Metanephros (tissue), 2 donors: ENCODE data around the gene CFAP57. TPM values are rescaled to one million over a fixed set of nuclear protein-coding genes. Genes with fewer than 3 reads are reported as not detected.

Source experiments
- small RNA-seq: library from RNA; depleted of rRNA; stranded (forward); fragments of <200 nt; gene quantifications from one replicate; pipeline ENCODE3, GENCODE V24; 2014; ENCODE audit warnings: low replicate concordance
- total RNA-seq: library from RNA; depleted of rRNA; stranded (reverse); fragments of >200 nt; gene quantifications from one replicate; pipeline ENCODE4 v1.2.3, GENCODE V29; 2014

Gene CFAP57
- total RNA-seq = 0.70 TPM

DNA sequence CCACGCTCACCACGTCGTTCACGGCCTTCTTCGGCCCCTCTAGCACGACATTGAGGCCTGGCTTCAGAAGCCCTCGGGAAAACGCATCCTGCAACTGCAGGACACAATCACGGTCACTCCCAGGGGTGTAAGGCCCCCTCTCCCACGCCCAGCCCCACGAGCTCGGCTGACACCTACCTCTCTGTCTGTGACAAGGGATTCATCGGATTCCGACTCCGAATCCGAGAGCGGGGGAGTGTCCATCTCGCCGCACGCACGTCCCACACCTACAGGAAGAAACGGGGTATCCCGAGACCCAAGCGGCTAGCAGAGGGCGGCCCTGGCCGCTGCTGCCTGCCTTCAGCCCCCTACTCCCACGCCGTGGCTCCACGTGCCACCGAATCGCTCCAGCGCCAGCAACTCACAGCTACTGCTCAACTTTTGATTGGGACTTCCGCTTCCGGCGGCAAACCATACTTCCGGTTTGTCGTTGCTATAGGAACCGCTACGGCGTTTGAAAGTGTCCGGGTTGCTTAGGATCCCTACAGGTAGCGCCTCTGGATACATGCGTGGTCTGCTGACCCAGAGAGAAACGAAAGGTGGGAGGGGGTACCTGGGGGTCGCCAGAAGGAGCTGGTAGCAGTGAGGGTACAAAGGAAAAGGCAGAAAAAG is at the start of gene CFAP57, which contains the start of gene EBNA1BP2:
Gene CFAP57 (plus strand): TSS at position 455 of the 651 bp plus-strand sequence. CDS start 424 bp downstream, outside the sequence.
Gene EBNA1BP2 (minus strand): TSS at position 415 of the 651 bp plus-strand sequence. CDS start 172 bp downstream, at position 243.

DNA sequence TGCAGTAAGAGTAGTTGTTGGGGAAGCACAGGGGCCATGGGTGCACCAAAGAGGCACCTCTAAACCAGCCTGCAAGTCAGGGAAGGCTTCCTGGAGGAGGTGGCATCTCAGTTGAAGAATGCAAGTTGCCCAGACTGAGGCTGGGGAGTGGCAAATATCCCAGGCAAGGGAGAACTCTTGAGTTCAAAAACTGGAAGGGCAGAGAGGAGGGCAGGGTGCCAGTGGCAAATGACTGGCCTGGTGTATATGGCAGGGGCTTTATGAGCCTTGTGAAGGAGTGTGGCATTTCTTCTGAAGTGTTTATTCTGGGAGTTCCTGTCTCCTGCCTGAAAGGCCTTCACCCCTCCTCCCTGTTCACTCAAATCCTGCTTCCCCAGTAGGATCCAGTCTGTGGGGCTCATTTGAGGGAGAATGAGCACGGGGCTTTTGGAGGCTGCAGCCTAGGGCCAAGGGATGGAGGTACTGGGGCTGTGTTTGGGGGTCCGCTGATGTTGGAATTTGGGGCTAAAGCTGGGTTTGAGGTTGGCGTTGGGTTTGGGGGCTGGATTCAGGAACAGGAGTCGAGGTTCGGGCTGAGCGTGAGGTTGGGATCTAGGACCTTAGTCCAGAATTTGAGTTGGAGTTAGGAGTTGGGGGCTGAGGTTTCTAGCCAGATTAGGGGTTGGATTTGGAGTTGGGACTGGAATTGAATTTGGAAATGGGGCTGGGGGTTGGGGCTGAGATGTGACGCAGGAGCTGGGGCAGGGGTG is 97.7 kb downstream of the CFAP57 start, which contains the start of gene TMEM125:
Gene TMEM125 (plus strand): TSS at position 357 of the 749 bp plus-strand sequence. CDS start 2,740 bp downstream, outside the sequence.

DNA sequence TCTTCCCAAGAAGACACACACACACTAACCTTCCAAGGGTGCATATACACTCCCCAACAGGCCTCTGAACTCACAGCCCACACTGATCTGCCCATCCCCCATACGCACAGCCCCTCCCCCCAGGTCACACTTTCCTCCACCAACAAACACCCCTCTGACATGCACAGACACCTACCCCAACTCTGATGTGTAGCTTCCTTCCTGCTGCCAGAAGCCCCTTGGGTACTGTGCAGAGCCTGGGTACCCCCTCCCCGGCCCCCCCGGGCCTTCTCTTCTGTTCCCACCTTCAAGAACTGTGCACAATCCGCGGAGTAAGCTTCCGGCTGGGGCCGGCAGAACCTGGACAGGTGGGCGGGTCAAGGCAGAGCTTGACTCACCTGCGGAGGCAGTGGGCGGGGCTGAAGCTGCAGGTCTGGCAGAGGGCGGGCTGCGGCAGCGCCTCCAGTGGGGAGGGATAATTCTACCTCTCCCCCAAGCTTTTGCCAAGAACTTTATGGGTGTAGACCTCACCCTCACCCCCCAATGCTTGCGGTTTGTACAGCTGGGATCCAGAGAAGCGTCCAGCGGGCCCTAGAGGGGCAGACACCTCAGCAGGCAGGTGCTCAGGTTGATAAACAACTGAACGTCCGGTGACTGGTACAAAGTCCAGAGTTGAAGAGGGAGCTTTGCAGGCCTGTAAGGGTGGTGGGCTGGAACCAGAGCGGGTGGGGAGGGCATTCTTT is 113.3 kb downstream of the CFAP57 start, which contains the start of gene C1orf210:
Gene C1orf210 (minus strand): TSS at position 313 of the 722 bp plus-strand sequence. CDS start 2,311 bp downstream, outside the sequence.

GRCh38 chr1:43300378-43301094 is 128.4 kb downstream of the CFAP57 start, which contains the start of gene TIE1:
TSS of gene TIE1 (plus strand) at chr1:43300982. CDS start at chr1:43301072, 90 bp downstream.

Small RNA genes within 50 kb of the gene (small RNA-seq; reads per million reads assigned to genes)
- not detected for gene RNA5SP46

Other genes with a start within 250 kb of the CFAP57 start
- gene SLC2A1, start 213.5 kb upstream of the CFAP57 start, total RNA-seq = 274 TPM
- 30.8 TPM for gene EBNA1BP2, start within 50 bp of the CFAP57 start, total RNA-seq
- gene TMEM125, start 97.7 kb downstream of the CFAP57 start, total RNA-seq = 9.1 TPM
- 12.9 TPM for gene C1orf210, start 113.3 kb downstream of the CFAP57 start, total RNA-seq
- gene TIE1, start 128.7 kb downstream of the CFAP57 start, total RNA-seq = 87.1 TPM
- 0.58 TPM for gene MPL, start 165.5 kb downstream of the CFAP57 start, total RNA-seq
- 24.5 TPM for gene CDC20, start 186.7 kb downstream of the CFAP57 start, total RNA-seq
- gene ELOVL1, start 195.7 kb downstream of the CFAP57 start, total RNA-seq = 24.7 TPM
- 21.8 TPM for gene MED8, start 217.5 kb downstream of the CFAP57 start, total RNA-seq
- 47.8 TPM for gene SZT2, start 217.6 kb downstream of the CFAP57 start, total RNA-seq